Measurements from ENCODE around the gene FAR2. TPM values are rescaled to one million over a fixed set of nuclear protein-coding genes. Genes with fewer than 3 reads are reported as not detected.
"Not testable (repeated sequence)": the region's sequence is repeated elsewhere in the genome, so short reads cannot be mapped to it uniquely, and the experiment has no call there.

FAR2 gene
- total and polyA plus RNA-seq, 4 donors: 7.1 to 14.4 (median 11.2) TPM

DNA sequence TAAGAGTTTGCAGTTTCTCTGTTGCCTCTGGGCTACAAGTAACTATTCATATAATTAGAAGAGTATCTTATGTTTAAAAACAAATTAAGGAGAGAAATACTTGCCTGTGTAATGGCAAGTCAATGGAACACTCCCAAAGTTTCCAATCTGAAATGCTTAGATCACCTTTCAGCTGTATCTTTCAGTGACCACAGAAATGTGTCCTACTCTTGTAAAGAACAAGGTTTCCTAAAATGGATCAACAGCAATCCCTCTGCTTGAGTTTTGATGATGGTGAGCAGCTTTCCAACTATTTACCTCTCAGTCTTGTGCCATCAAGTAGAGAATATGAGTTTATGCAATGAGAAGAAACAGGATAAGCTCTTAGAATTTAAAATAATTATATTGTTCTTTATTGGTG is 139.0 kb downstream of the FAR2 start:
- Histone ChIP-seq H3K36me3 (ENCODE audit: control insufficient read depth in 4 of 4, insufficient read depth in 4 of 4, low read length in 4 of 4) (peaks cover 0 to 5% (median 0%) of the 10 kb centered on the region in 4 donors), H3K9me3 (ENCODE audit: control insufficient read depth in 4 of 4, insufficient read depth in 3 of 4, low read length in 3 of 4) (no peaks in the 10 kb centered on the region), H3K4me1 (ENCODE audit: control insufficient read depth in 5 of 5, insufficient read depth in 5 of 5, low read length in 5 of 5) (peaks cover 0 to 3% (median 0%) of the 10 kb centered on the region in 5 donors), H3K9ac (ENCODE audit: insufficient read depth in 1 of 2, low read length in 2 of 2) (no peak overlapping the region), H3K4me3 (no peak overlapping the region), H3K27me3 (ENCODE audit: control insufficient read depth in 3 of 3, insufficient read depth in 3 of 3, low read length in 2 of 3) (no peaks in the 10 kb centered on the region), H3K27ac (ENCODE audit: low read depth in 1 of 2, low read length in 1 of 2) (no peak overlapping the region)
- no peak for DNase-seq
- TF ChIP-seq, protein P1, sequence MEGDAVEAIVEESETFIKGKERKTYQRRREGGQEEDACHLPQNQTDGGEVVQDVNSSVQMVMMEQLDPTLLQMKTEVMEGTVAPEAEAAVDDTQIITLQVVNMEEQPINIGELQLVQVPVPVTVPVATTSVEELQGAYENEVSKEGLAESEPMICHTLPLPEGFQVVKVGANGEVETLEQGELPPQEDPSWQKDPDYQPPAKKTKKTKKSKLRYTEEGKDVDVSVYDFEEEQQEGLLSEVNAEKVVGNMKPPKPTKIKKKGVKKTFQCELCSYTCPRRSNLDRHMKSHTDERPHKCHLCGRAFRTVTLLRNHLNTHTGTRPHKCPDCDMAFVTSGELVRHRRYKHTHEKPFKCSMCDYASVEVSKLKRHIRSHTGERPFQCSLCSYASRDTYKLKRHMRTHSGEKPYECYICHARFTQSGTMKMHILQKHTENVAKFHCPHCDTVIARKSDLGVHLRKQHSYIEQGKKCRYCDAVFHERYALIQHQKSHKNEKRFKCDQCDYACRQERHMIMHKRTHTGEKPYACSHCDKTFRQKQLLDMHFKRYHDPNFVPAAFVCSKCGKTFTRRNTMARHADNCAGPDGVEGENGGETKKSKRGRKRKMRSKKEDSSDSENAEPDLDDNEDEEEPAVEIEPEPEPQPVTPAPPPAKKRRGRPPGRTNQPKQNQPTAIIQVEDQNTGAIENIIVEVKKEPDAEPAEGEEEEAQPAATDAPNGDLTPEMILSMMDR (IDR thresholded peaks at IDR 0.05; ENCODE audit: control extremely low read depth, extremely low read depth): no peak
- no peak for ATAC-seq (ENCODE audit: insufficient read depth, low FRiP score)

- H3K9ac ChIP-seq (ENCODE audit: insufficient read depth in 1 of 2, low read length in 2 of 2); H3K4me1 ChIP-seq (ENCODE audit: control insufficient read depth in 5 of 5, insufficient read depth in 5 of 5, low read length in 5 of 5); H3K27me3 ChIP-seq (ENCODE audit: control insufficient read depth in 3 of 3, insufficient read depth in 3 of 3, low read length in 2 of 3); ATAC-seq (ENCODE audit: insufficient read depth, low FRiP score); H3K27ac ChIP-seq (ENCODE audit: low read depth in 1 of 2, low read length in 1 of 2); H3K4me3 ChIP-seq; H3K36me3 ChIP-seq (ENCODE audit: control insufficient read depth in 4 of 4, insufficient read depth in 4 of 4, low read length in 4 of 4); DNase-seq; H3K9me3 ChIP-seq (ENCODE audit: control insufficient read depth in 4 of 4, insufficient read depth in 3 of 4, low read length in 3 of 4): not testable (repeated sequence)
Measured at GRCh38 chr12:29290475-29290874, 141.4 kb downstream of the FAR2 start.

GRCh38 chr12:29291226-29291625 is 142.1 kb downstream of the FAR2 start:
- no peak overlapping the region for H3K27ac ChIP-seq (ENCODE audit: low read depth in 1 of 2, low read length in 1 of 2)
- H3K27me3 ChIP-seq (ENCODE audit: control insufficient read depth in 3 of 3, insufficient read depth in 3 of 3, low read length in 2 of 3): no peaks in the 10 kb centered on the region
- ATAC-seq (ENCODE audit: insufficient read depth, low FRiP score) (no peak), DNase-seq (no peak)
- 96 to 97% methylated on average over 3 of the region's 3 CpGs for WGBS, 2 donors
- no peaks in the 10 kb centered on the region for H3K9me3 ChIP-seq (ENCODE audit: control insufficient read depth in 4 of 4, insufficient read depth in 3 of 4, low read length in 3 of 4)
- H3K36me3 ChIP-seq (ENCODE audit: control insufficient read depth in 4 of 4, insufficient read depth in 4 of 4, low read length in 4 of 4): peaks cover 0 to 8% (median 0%) of the 10 kb centered on the region in 4 donors
- H3K4me1 ChIP-seq (ENCODE audit: control insufficient read depth in 5 of 5, insufficient read depth in 5 of 5, low read length in 5 of 5): peaks cover 0 to 1% (median 0%) of the 10 kb centered on the region in 5 donors
- TF ChIP-seq, protein P1 (IDR thresholded peaks at IDR 0.05; ENCODE audit: control extremely low read depth, extremely low read depth): no peak
- no peak overlapping the region for H3K4me3 ChIP-seq
- H3K9ac ChIP-seq (ENCODE audit: insufficient read depth in 1 of 2, low read length in 2 of 2): no peak overlapping the region

- H3K36me3 ChIP-seq (ENCODE audit: control insufficient read depth in 4 of 4, insufficient read depth in 4 of 4, low read length in 4 of 4): peaks cover 0 to 13% (median 0%) of the 10 kb centered on the region in 4 donors
- H3K27ac ChIP-seq (ENCODE audit: low read depth in 1 of 2, low read length in 1 of 2): no peak overlapping the region
- no peak overlapping the region for H3K4me3 ChIP-seq
- 53 to 82% methylated on average over 2 of the region's 2 CpGs for WGBS, 2 donors
- no peaks in the 10 kb centered on the region for H3K4me1 ChIP-seq (ENCODE audit: control insufficient read depth in 5 of 5, insufficient read depth in 5 of 5, low read length in 5 of 5)
- ATAC-seq (ENCODE audit: insufficient read depth, low FRiP score) (no peak), DNase-seq (no peak)
- H3K9ac ChIP-seq (ENCODE audit: insufficient read depth in 1 of 2, low read length in 2 of 2): no peak overlapping the region
- no peaks in the 10 kb centered on the region for H3K27me3 ChIP-seq (ENCODE audit: control insufficient read depth in 3 of 3, insufficient read depth in 3 of 3, low read length in 2 of 3)
- TF ChIP-seq, protein P1 (IDR thresholded peaks at IDR 0.05; ENCODE audit: control extremely low read depth, extremely low read depth): no peak
- H3K9me3 ChIP-seq (ENCODE audit: control insufficient read depth in 4 of 4, insufficient read depth in 3 of 4, low read length in 3 of 4): no peaks in the 10 kb centered on the region
Measured at GRCh38 chr12:29299633-29300032, 150.6 kb downstream of the FAR2 start.

Measured in lung (tissue), 12 donors.